H1 (cell line): ENCODE data around the gene HMGB1. TPM values are rescaled to one million over a fixed set of nuclear protein-coding genes. Genes with fewer than 3 reads are reported as not detected.

Source experiments
- EGR1 ChIP-seq: IDR thresholded peaks from 2 replicates; pipeline ENCODE4 v1.6.1; 2011; ENCODE audit warnings: low read depth, low read length, borderline replicate concordance
- GTF2F1 ChIP-seq: IDR thresholded peaks from 2 replicates; pipeline ENCODE4 v1.6.1; 2012; ENCODE audit warnings: low read depth, low read length, improper control_type of control experiment, borderline replicate concordance
- JUN ChIP-seq: IDR thresholded peaks from 2 replicates; pipeline ENCODE4 v1.6.1; 2011; ENCODE audit warnings: low read depth, mild to moderate bottlenecking, improper control_type of control experiment, low read length
- KDM5A ChIP-seq: fragments of 200-600 bp; IDR thresholded peaks from 2 replicates; pipeline ENCODE4 v1.7.1; 2012; ENCODE audit warnings: mild to moderate bottlenecking, low read length, inconsistent platforms, mixed read lengths
- RXRA ChIP-seq: IDR thresholded peaks from 2 replicates; pipeline ENCODE4 v1.6.1; 2011; ENCODE audit warnings: low read depth, mild to moderate bottlenecking, low read length, moderate library complexity; ENCODE audit not compliant: insufficient read depth
- SIN3A ChIP-seq, 2 experiments: IDR thresholded peaks in 1 of 2; conservative IDR thresholded peaks in 1 of 2; 2 replicates each; pipeline ENCODE4 v1.6.1; 2011 to 2012; ENCODE audit warnings: low read length in 2 of 2, improper control_type of control experiment in 1 of 2, low read depth in 1 of 2, mild to moderate bottlenecking in 1 of 2
- TAF1 ChIP-seq: IDR thresholded peaks from 2 replicates; pipeline ENCODE4 v1.6.1; 2011; ENCODE audit warnings: mild to moderate bottlenecking, low read depth, low read length
- TAF7 ChIP-seq: optimal IDR thresholded peaks from 2 replicates; pipeline ENCODE3; 2011; ENCODE audit warnings: low read depth, mild to moderate bottlenecking, inconsistent platforms, low read length, moderate library complexity, borderline replicate concordance
- TBP ChIP-seq: IDR thresholded peaks from 2 replicates; pipeline ENCODE4 v1.6.1; 2011; ENCODE audit warnings: low read depth, low read length, improper control_type of control experiment
- YY1 ChIP-seq: IDR thresholded peaks from 2 replicates; pipeline ENCODE4 v1.6.1; 2011; ENCODE audit warnings: low read depth, mild to moderate bottlenecking, low read length
- polyA plus RNA-seq, 7 experiments: library from polyadenylated mRNA; depleted of rRNA in 3 of 7; stranded (reverse) in 5 of 7; unstranded in 2 of 7; fragments of >200 nt in 5 of 7; fragments of 200-250 nt in 2 of 7; gene quantifications; 1 replicate in 5 of 7; 2 replicates in 1 of 7; 4 replicates in 1 of 7; pipeline versions ENCODE4 v1.2.1 to v1.2.3, GENCODE V29; 2011 to 2013; ENCODE audit warnings: missing spikeins in 2 of 7, mixed read lengths in 2 of 7
- total RNA-seq: library from RNA; stranded (reverse); fragmentation: NEBNext Ultra II Directional; extraction: Animal tissue kit (Norgen Biotek cat#: 25700); gene quantifications from 2 replicates; pipeline ENCODE4 v1.2.1, GENCODE V29; 2021
- TF ChIP-seq, protein P1 (sequence below): fragments of 300-600 bp; sonication (generic); IDR thresholded peaks from 2 replicates; pipeline ENCODE4 v1.7.1; 2012; ENCODE audit warnings: low read length, moderate library complexity, mild to moderate bottlenecking, inconsistent platforms; ENCODE audit not compliant: insufficient replicate concordance

Gene HMGB1
- total and polyA plus RNA-seq, 2 of the 8 experiments (the other 6 are each of a cell fraction or from before 2014, with no cell fraction given) = 123 to 776 TPM

DNA sequence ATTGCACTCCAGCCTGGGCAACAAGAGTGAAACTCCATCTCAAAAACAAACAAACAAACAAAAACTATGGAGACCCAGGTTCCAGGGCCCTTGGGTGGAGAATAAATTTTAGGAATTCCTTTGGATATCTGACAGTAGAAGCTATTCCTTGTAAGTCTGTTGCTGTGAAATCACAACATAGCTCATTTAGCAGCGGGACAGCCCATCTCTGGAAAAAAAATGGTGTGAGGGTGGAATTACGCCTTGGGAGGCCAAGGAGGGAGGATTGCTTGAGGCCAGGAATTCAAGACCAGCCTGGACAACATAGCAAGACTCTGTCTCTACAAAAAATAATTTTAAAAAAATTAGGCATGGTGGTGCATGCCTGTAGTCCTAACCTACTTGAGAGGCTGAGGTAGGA is 15.7 kb downstream of the HMGB1 start (continued):
- TF ChIP-seq, protein P1, sequence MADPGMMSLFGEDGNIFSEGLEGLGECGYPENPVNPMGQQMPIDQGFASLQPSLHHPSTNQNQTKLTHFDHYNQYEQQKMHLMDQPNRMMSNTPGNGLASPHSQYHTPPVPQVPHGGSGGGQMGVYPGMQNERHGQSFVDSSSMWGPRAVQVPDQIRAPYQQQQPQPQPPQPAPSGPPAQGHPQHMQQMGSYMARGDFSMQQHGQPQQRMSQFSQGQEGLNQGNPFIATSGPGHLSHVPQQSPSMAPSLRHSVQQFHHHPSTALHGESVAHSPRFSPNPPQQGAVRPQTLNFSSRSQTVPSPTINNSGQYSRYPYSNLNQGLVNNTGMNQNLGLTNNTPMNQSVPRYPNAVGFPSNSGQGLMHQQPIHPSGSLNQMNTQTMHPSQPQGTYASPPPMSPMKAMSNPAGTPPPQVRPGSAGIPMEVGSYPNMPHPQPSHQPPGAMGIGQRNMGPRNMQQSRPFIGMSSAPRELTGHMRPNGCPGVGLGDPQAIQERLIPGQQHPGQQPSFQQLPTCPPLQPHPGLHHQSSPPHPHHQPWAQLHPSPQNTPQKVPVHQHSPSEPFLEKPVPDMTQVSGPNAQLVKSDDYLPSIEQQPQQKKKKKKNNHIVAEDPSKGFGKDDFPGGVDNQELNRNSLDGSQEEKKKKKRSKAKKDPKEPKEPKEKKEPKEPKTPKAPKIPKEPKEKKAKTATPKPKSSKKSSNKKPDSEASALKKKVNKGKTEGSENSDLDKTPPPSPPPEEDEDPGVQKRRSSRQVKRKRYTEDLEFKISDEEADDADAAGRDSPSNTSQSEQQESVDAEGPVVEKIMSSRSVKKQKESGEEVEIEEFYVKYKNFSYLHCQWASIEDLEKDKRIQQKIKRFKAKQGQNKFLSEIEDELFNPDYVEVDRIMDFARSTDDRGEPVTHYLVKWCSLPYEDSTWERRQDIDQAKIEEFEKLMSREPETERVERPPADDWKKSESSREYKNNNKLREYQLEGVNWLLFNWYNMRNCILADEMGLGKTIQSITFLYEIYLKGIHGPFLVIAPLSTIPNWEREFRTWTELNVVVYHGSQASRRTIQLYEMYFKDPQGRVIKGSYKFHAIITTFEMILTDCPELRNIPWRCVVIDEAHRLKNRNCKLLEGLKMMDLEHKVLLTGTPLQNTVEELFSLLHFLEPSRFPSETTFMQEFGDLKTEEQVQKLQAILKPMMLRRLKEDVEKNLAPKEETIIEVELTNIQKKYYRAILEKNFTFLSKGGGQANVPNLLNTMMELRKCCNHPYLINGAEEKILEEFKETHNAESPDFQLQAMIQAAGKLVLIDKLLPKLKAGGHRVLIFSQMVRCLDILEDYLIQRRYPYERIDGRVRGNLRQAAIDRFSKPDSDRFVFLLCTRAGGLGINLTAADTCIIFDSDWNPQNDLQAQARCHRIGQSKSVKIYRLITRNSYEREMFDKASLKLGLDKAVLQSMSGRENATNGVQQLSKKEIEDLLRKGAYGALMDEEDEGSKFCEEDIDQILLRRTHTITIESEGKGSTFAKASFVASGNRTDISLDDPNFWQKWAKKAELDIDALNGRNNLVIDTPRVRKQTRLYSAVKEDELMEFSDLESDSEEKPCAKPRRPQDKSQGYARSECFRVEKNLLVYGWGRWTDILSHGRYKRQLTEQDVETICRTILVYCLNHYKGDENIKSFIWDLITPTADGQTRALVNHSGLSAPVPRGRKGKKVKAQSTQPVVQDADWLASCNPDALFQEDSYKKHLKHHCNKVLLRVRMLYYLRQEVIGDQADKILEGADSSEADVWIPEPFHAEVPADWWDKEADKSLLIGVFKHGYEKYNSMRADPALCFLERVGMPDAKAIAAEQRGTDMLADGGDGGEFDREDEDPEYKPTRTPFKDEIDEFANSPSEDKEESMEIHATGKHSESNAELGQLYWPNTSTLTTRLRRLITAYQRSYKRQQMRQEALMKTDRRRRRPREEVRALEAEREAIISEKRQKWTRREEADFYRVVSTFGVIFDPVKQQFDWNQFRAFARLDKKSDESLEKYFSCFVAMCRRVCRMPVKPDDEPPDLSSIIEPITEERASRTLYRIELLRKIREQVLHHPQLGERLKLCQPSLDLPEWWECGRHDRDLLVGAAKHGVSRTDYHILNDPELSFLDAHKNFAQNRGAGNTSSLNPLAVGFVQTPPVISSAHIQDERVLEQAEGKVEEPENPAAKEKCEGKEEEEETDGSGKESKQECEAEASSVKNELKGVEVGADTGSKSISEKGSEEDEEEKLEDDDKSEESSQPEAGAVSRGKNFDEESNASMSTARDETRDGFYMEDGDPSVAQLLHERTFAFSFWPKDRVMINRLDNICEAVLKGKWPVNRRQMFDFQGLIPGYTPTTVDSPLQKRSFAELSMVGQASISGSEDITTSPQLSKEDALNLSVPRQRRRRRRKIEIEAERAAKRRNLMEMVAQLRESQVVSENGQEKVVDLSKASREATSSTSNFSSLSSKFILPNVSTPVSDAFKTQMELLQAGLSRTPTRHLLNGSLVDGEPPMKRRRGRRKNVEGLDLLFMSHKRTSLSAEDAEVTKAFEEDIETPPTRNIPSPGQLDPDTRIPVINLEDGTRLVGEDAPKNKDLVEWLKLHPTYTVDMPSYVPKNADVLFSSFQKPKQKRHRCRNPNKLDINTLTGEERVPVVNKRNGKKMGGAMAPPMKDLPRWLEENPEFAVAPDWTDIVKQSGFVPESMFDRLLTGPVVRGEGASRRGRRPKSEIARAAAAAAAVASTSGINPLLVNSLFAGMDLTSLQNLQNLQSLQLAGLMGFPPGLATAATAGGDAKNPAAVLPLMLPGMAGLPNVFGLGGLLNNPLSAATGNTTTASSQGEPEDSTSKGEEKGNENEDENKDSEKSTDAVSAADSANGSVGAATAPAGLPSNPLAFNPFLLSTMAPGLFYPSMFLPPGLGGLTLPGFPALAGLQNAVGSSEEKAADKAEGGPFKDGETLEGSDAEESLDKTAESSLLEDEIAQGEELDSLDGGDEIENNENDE = no peak
- no peak for TF ChIP-seq SIN3A (conservative IDR thresholded peaks at IDR 0.05 in 1 of 2, IDR thresholded peaks at IDR 0.05 in 1 of 2; ENCODE audit: low read depth in 1 of 2, low read length in 2 of 2)
- TF ChIP-seq YY1 = no peak
- no peak for TF ChIP-seq TBP
- TF ChIP-seq TAF7 = no peak
- no peak for TF ChIP-seq TAF1
- no peak for TF ChIP-seq EGR1
- no peak for TF ChIP-seq JUN
- TF ChIP-seq RXRA = no peak
- TF ChIP-seq KDM5A = no peak
- TF ChIP-seq GTF2F1 = no peak
